CD14-positive monocyte (primary cell): ENCODE measurements around the gene BIRC3. TPM values are rescaled to one million over a fixed set of nuclear protein-coding genes. Genes with fewer than 3 reads are reported as not detected.

Experiments used
- DNase-seq, 3 donors: peaks; one replicate each; pipeline ENCODE4 v3.0.0-alpha.2; 2011 to 2022
- H2AFZ ChIP-seq: 2 replicates; pipeline ENCODE4 v1.6.0; 2012; ENCODE audit warnings: mild to moderate bottlenecking, low read depth, low read length, inconsistent platforms; ENCODE audit not compliant: insufficient read depth, poor library complexity, severe bottlenecking
- H3K27ac ChIP-seq, 2 donors: 1 replicate in 1 of 2; 2 replicates in 1 of 2; pipeline ENCODE4 v1.5.1; 2012 to 2013; ENCODE audit warnings: low read length in 2 of 2, control low read depth in 1 of 2, inconsistent platforms in 1 of 2, low read depth in 1 of 2, mild to moderate bottlenecking in 1 of 2
- H3K27me3 ChIP-seq, 2 donors: one replicate each; pipeline versions ENCODE4 v1.6.0 to v1.6.1; 2011 to 2013; ENCODE audit warnings: low read length in 2 of 2; ENCODE audit not compliant: control insufficient read depth in 2 of 2, insufficient read depth in 2 of 2
- H3K36me3 ChIP-seq, 2 donors: replicated peaks in 1 of 2; 1 replicate in 1 of 2; 2 replicates in 1 of 2; pipeline versions ENCODE4 v1.5.1 to v1.6.1; 2012 to 2013; ENCODE audit warnings: low read length in 2 of 2, control low read depth in 1 of 2, inconsistent platforms in 1 of 2, mild to moderate bottlenecking in 1 of 2; ENCODE audit not compliant: insufficient read depth in 2 of 2, control insufficient read depth in 1 of 2
- H3K4me1 ChIP-seq, 2 donors: 1 replicate in 1 of 2; 2 replicates in 1 of 2; pipeline versions ENCODE4 v1.5.1 to v1.6.1; 2012 to 2013; ENCODE audit warnings: low read length in 2 of 2, control low read depth in 1 of 2, inconsistent platforms in 1 of 2, mild to moderate bottlenecking in 1 of 2, moderate library complexity in 1 of 2; ENCODE audit not compliant: insufficient read depth in 2 of 2, control insufficient read depth in 1 of 2
- H3K4me2 ChIP-seq: replicated peaks from 2 replicates; pipeline ENCODE3; 2012; ENCODE audit warnings: low read length, moderate library complexity, mild to moderate bottlenecking; ENCODE audit not compliant: poor library complexity, severe bottlenecking; ENCODE audit errors: extremely low read depth
- H3K4me3 ChIP-seq, 3 experiments: fragments of 200-600 bp in 1 of 3; sonication (generic) in 1 of 3; replicated peaks in 1 of 3; 1 replicate in 2 of 3; 2 replicates in 1 of 3; pipeline ENCODE4 v1.5.1; 2011 to 2013; ENCODE audit warnings: low read length in 3 of 3, mild to moderate bottlenecking in 3 of 3, control low read depth in 2 of 3, low read depth in 2 of 3, inconsistent platforms in 1 of 3, moderate library complexity in 1 of 3
- H3K79me2 ChIP-seq: 2 replicates; pipeline ENCODE4 v1.6.0; 2012; ENCODE audit warnings: mild to moderate bottlenecking, control low read depth, inconsistent platforms, low read length, moderate library complexity; ENCODE audit not compliant: insufficient read depth
- H3K9ac ChIP-seq: 2 replicates; pipeline ENCODE4 v1.6.0; 2017; ENCODE audit warnings: low read length, mild to moderate bottlenecking; ENCODE audit not compliant: insufficient read depth, poor library complexity, severe bottlenecking
- H3K9me3 ChIP-seq, 2 donors: replicated peaks in 1 of 2; 1 replicate in 1 of 2; 2 replicates in 1 of 2; pipeline versions ENCODE4 v1.5.1 to v1.6.1; 2012 to 2013; ENCODE audit warnings: low read length in 2 of 2, control low read depth in 1 of 2; ENCODE audit not compliant: control insufficient read depth in 1 of 2, insufficient read depth in 1 of 2
- H4K20me1 ChIP-seq: 2 replicates; pipeline ENCODE4 v1.6.0; 2012; ENCODE audit warnings: mild to moderate bottlenecking, low read length, control low read depth, moderate library complexity; ENCODE audit not compliant: insufficient read depth
- H3K27ac Mint-ChIP-seq, 7 donors: one replicate each; pipeline ENCODE4 v1.8.0; 2020; ENCODE audit warnings: mild to moderate bottlenecking in 7 of 7, mixed read lengths in 7 of 7, moderate library complexity in 6 of 7, inconsistent platforms in 2 of 7
- H3K27me3 Mint-ChIP-seq, 3 donors: one replicate each; pipeline ENCODE4 v1.8.0; 2021 to 2022; ENCODE audit warnings: low read depth in 3 of 3, mild to moderate bottlenecking in 3 of 3, mixed read lengths in 3 of 3, moderate library complexity in 3 of 3, inconsistent platforms in 1 of 3
- H3K36me3 Mint-ChIP-seq, 2 donors: one replicate each; pipeline ENCODE4 v1.8.0; 2020; ENCODE audit warnings: mixed read lengths in 2 of 2, inconsistent platforms in 1 of 2, mild to moderate bottlenecking in 1 of 2
- H3K4me1 Mint-ChIP-seq: one replicate; pipeline ENCODE4 v1.8.0; 2020; ENCODE audit warnings: mild to moderate bottlenecking, mixed read lengths
- H3K4me3 Mint-ChIP-seq, 2 donors: one replicate each; pipeline ENCODE4 v1.8.0; 2020; ENCODE audit warnings: mild to moderate bottlenecking in 2 of 2, mixed read lengths in 2 of 2, moderate library complexity in 1 of 2
- H3K9me3 Mint-ChIP-seq, 7 donors: one replicate each; pipeline ENCODE4 v1.8.0; 2020 to 2022; ENCODE audit warnings: mixed read lengths in 7 of 7, mild to moderate bottlenecking in 6 of 7, moderate library complexity in 6 of 7, inconsistent platforms in 2 of 7
- WGBS: methylation state at CpG from one replicate; pipeline ENCODE4 v1.1.5; 2013; ENCODE audit warnings: missing lambda C conversion rate; ENCODE audit not compliant: insufficient coverage; 5-methylcytosine and 5-hydroxymethylcytosine counted together
- intact Hi-C, 2 donors: fragments of 100-400 bp; cut with micrococcal nuclease; formaldehyde crosslinking; loops; one replicate each; pipeline versions ENCODE4 v1.15.0 to v1.15.1; 2023
- polyA plus RNA-seq, 3 donors: library from polyadenylated mRNA; depleted of rRNA in 1 of 3; unstranded in 2 of 3; stranded (reverse) in 1 of 3; fragments of 300-500 nt in 2 of 3; fragments of >200 nt in 1 of 3; fragmentation: Illumina TruSeq in 2 of 3; gene quantifications; 1 replicate in 2 of 3; 2 replicates in 1 of 3; pipeline ENCODE4 v1.2.3, GENCODE V29; 2012 to 2021
- TF ChIP-seq, protein P1 (sequence below): fragments of 200-600 bp; IDR thresholded peaks from one replicate; pipeline ENCODE4 v1.8.0; 2022; ENCODE audit warnings: antibody characterized with exemption, mild to moderate bottlenecking

Gene BIRC3
- polyA plus RNA-seq, 3 donors, result 3.0 to 9.8 (median 9.5) TPM

DNA sequence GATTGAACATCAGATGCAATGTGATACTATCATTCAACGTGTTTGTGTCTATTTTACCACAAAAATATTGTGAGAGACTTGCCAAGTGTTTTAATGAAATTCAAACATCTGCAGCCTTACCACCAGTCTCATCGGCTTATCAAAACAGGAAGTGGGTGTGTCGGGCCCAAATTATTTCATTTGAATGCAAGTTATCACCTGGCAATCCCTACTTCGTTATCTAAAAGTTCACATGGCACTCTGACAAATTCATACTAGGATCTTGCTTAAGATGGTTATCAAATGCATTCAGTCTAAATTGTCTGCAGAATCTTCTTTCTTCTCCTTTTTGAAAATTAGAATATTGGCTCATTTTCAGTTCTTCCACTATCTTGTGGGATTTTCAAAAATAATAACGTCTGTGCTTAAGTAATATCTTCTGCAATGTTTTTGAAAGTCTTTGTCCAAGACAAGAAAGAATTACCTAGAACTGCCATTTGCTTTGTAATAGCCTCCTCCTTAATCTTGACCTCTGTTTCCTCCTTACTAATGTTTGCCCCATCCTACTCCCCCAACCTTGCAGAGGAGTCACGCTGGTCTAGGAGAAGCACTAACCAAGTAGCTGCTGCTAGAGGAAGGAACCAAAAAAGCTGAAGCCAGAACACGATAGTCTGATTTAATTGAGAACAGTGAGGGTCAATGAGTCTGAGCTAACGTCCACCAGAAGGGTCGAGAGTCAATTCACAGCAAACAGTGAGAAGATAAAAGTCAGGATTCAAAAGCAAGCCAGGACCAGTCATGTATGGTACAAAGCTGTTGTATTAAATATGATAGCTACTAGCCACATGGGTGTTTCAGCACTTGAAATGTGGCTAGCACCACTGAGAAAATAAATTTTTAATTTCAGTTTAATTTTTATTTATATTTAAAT, 10.2 kb upstream of the BIRC3 start:
- H3K4me3 ChIP-seq, result peak overlapping the region in 1 of 3 experiments; percentile 35
- Mint-ChIP-seq H3K27me3 (peaks cover 0 to 5% (median 1%) of the 10 kb centered on the region in 3 donors), H3K36me3 (no peaks in the 10 kb centered on the region), H3K4me3 (peak overlapping the region in 1 of 2 donors; percentile 54), H3K27ac (peak overlapping the region; percentile 78 to 93 (median 86)), H3K9me3 (peaks cover 0 to 11% (median 5%) of the 10 kb centered on the region in 7 donors), H3K4me1 (peaks cover 31% of the 10 kb centered on the region)
- peaks cover 0 to 8% of the 10 kb centered on the region in 2 donors for H3K9me3 ChIP-seq
- H4K20me1 ChIP-seq, result no peaks in the 10 kb centered on the region
- 35% methylated on average over 5 of the region's 9 CpGs for WGBS
- no peak overlapping the region for H3K9ac ChIP-seq
- peak overlapping the region; percentile 50 for H3K4me2 ChIP-seq
- no peak overlapping the region for H2AFZ ChIP-seq
- peaks cover 36 to 46% of the 10 kb centered on the region in 2 donors for H3K4me1 ChIP-seq
- no peaks in the 10 kb centered on the region for H3K27me3 ChIP-seq
- peak; percentile 56 to 68 (median 57) for DNase-seq
- TF ChIP-seq, protein P1, sequence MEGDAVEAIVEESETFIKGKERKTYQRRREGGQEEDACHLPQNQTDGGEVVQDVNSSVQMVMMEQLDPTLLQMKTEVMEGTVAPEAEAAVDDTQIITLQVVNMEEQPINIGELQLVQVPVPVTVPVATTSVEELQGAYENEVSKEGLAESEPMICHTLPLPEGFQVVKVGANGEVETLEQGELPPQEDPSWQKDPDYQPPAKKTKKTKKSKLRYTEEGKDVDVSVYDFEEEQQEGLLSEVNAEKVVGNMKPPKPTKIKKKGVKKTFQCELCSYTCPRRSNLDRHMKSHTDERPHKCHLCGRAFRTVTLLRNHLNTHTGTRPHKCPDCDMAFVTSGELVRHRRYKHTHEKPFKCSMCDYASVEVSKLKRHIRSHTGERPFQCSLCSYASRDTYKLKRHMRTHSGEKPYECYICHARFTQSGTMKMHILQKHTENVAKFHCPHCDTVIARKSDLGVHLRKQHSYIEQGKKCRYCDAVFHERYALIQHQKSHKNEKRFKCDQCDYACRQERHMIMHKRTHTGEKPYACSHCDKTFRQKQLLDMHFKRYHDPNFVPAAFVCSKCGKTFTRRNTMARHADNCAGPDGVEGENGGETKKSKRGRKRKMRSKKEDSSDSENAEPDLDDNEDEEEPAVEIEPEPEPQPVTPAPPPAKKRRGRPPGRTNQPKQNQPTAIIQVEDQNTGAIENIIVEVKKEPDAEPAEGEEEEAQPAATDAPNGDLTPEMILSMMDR, result no peak
- H3K27ac ChIP-seq, result peak overlapping the region; percentile 36 to 88
- no peaks in the 10 kb centered on the region for H3K36me3 ChIP-seq
- H3K79me2 ChIP-seq, result no peaks in the 10 kb centered on the region
- intact Hi-C loops, result no loop called here

DNA sequence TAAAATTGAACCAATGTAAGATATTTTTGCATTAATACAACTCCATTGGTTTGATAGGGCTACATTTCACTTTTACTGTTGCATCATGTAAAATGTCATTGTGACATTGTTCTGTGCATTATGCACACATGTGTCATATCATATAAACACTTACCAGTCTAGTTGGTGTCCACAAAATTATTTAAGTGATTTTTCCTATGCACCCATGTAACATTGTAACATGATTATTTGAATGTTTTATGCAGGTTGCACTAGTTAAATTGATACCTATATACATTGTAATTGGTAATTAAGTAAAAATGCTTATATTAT, 9.6 kb upstream of the BIRC3 start:
- Histone ChIP-seq H4K20me1 (no peaks in the 10 kb centered on the region), H3K27me3 (no peaks in the 10 kb centered on the region), H3K36me3 (no peaks in the 10 kb centered on the region), H3K9me3 (peaks cover 0 to 2% of the 10 kb centered on the region in 2 donors), H3K9ac (no peak overlapping the region), H3K27ac (no peak overlapping the region), H3K79me2 (no peaks in the 10 kb centered on the region), H3K4me3 (no peak overlapping the region), H3K4me1 (peaks cover 34 to 50% of the 10 kb centered on the region in 2 donors), H2AFZ (no peak overlapping the region), H3K4me2 (no peak overlapping the region)
- TF ChIP-seq, protein P1, result no peak
- H3K4me1 Mint-ChIP-seq, result peaks cover 36% of the 10 kb centered on the region
- no peaks in the 10 kb centered on the region for H3K36me3 Mint-ChIP-seq
- H3K9me3 Mint-ChIP-seq, result peaks cover 0 to 9% (median 5%) of the 10 kb centered on the region in 7 donors
- no peak overlapping the region for H3K4me3 Mint-ChIP-seq
- peak in 2 of 3 donors; percentile 51 to 54 for DNase-seq
- peaks cover 0 to 5% (median 1%) of the 10 kb centered on the region in 3 donors for H3K27me3 Mint-ChIP-seq
- peak overlapping the region in 1 of 7 donors; percentile 83 for H3K27ac Mint-ChIP-seq
- intact Hi-C loops, result no loop called here
